ENCODE measurements around the gene PDXDC1.
"Not testable (repeated sequence)": the region's sequence is repeated elsewhere in the genome, so short reads cannot be mapped to it uniquely, and the experiment has no call there.

PDXDC1 gene

DNA sequence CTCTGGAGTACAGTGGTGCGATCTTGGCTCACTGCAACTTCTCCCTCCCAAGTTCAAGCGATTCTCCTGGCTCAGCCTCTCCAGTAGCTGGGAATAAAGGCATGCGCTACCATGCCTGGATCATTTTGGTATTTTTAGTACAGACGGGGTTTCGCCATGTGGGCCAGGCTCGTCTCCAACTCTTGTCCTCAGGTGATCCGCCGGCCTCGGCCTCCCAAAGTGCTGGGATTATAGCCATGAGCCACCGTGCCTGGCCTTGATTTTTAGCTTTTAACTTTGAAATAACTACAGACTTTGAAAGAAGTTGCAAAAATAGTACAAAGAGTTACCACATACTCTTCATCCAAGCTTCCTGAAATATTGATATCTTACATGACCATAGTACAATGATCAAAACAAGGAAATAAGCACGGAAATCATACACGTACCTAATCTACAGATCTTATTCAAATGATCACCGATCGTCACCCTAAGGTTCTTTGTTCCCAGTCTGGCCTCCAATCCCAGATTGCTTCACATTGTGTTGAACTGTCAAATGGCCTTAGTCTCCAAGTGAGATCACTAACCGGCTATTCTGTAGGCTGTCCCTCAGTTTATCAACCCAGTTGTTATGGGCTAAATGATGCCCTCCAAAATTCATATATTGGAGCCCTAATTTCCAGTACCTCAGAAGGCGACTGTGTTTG, 19.1 kb upstream of the PDXDC1 start:
- H3K27ac ChIP-seq (ENCODE audit: low read depth, low read length): no peak overlapping the region
- H3K4me1 ChIP-seq (ENCODE audit: control insufficient read depth in 1 of 2, insufficient read depth in 2 of 2, low read length in 2 of 2): peaks cover 13 to 24% of the 10 kb centered on the region in 2 donors
- no peak overlapping the region for H3K4me3 ChIP-seq (ENCODE audit: low read depth in 1 of 2, low read length in 2 of 2)
- no peak overlapping the region for H3K9ac ChIP-seq (ENCODE audit: low read depth in 1 of 2, low read length in 2 of 2)
- H3K9me3 ChIP-seq (ENCODE audit: control insufficient read depth in 1 of 2, low read length in 2 of 2): no peaks in the 10 kb centered on the region
- no peaks in the 10 kb centered on the region for H3K36me3 ChIP-seq (ENCODE audit: control insufficient read depth in 1 of 2, insufficient read depth in 2 of 2, low read length in 2 of 2)
- H3K27me3 ChIP-seq (ENCODE audit: control insufficient read depth in 1 of 2, insufficient read depth in 2 of 2, low read length in 2 of 2): no peaks in the 10 kb centered on the region

- Histone ChIP-seq H3K4me1 (ENCODE audit: control insufficient read depth in 1 of 2, insufficient read depth in 2 of 2, low read length in 2 of 2) (peaks cover 26 to 36% of the 10 kb centered on the region in 2 donors), H3K27me3 (ENCODE audit: control insufficient read depth in 1 of 2, insufficient read depth in 2 of 2, low read length in 2 of 2) (no peaks in the 10 kb centered on the region), H3K27ac (ENCODE audit: low read depth, low read length) (no peak overlapping the region), H3K36me3 (ENCODE audit: control insufficient read depth in 1 of 2, insufficient read depth in 2 of 2, low read length in 2 of 2) (no peaks in the 10 kb centered on the region), H3K9me3 (ENCODE audit: control insufficient read depth in 1 of 2, low read length in 2 of 2) (no peaks in the 10 kb centered on the region), H3K4me3 (ENCODE audit: low read depth in 1 of 2, low read length in 2 of 2) (peak overlapping the region in 1 of 2 donors; percentile 10), H3K9ac (ENCODE audit: low read depth in 1 of 2, low read length in 2 of 2) (no peak overlapping the region)
These were observed 17.1 kb upstream of the PDXDC1 start for GRCh38 chr16:14957576-14958322.

DNA sequence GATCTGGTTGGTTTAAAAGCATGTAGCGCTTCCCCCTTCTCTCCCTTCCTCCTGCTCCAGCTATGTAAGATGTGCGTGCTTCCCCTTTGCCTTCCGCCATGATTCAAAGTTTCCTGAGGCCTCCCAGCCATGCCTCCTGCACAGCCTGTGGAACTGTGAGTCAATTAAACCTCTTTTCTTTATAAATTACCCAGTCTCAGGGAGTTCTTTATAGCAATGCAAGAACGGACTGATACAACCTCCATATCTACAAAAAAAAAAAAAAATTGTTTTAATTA, 16.6 kb upstream of the PDXDC1 start:
- H3K27me3 ChIP-seq (ENCODE audit: control insufficient read depth in 1 of 2, insufficient read depth in 2 of 2, low read length in 2 of 2): no peaks in the 10 kb centered on the region
- no peak overlapping the region for H3K9ac ChIP-seq (ENCODE audit: low read depth in 1 of 2, low read length in 2 of 2)
- no peaks in the 10 kb centered on the region for H3K36me3 ChIP-seq (ENCODE audit: control insufficient read depth in 1 of 2, insufficient read depth in 2 of 2, low read length in 2 of 2)
- no peak overlapping the region for H3K4me3 ChIP-seq (ENCODE audit: low read depth in 1 of 2, low read length in 2 of 2)
- H3K9me3 ChIP-seq (ENCODE audit: control insufficient read depth in 1 of 2, low read length in 2 of 2): no peaks in the 10 kb centered on the region
- peaks cover 26 to 36% of the 10 kb centered on the region in 2 donors for H3K4me1 ChIP-seq (ENCODE audit: control insufficient read depth in 1 of 2, insufficient read depth in 2 of 2, low read length in 2 of 2)
- no peak overlapping the region for H3K27ac ChIP-seq (ENCODE audit: low read depth, low read length)

DNA sequence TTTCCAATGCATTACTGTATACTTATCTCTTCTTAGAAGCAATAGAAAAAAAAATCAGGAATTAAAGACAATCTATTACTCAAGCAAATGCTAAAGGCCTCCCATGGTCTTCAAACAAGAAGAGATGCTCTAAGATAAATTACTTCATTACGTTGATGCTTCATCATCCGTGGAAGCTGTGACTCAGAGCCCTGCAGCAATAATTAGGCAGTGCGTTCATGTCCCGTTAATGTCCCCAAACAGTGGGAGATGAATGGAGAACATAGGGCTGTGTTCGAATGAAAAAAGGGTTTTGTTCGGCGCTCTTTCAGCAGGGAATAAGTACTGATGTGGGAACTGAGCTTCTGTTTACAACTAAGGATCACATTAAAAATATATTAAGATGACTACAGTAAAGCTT, 15.9 kb upstream of the PDXDC1 start:
- no peaks in the 10 kb centered on the region for H3K9me3 ChIP-seq (ENCODE audit: control insufficient read depth in 1 of 2, low read length in 2 of 2)
- H3K27me3 ChIP-seq (ENCODE audit: control insufficient read depth in 1 of 2, insufficient read depth in 2 of 2, low read length in 2 of 2): no peaks in the 10 kb centered on the region
- H3K4me3 ChIP-seq (ENCODE audit: low read depth in 1 of 2, low read length in 2 of 2): no peak overlapping the region
- peaks cover 26 to 36% of the 10 kb centered on the region in 2 donors for H3K4me1 ChIP-seq (ENCODE audit: control insufficient read depth in 1 of 2, insufficient read depth in 2 of 2, low read length in 2 of 2)
- no peaks in the 10 kb centered on the region for H3K36me3 ChIP-seq (ENCODE audit: control insufficient read depth in 1 of 2, insufficient read depth in 2 of 2, low read length in 2 of 2)
- H3K27ac ChIP-seq (ENCODE audit: low read depth, low read length): no peak overlapping the region
- no peak overlapping the region for H3K9ac ChIP-seq (ENCODE audit: low read depth in 1 of 2, low read length in 2 of 2)

DNA sequence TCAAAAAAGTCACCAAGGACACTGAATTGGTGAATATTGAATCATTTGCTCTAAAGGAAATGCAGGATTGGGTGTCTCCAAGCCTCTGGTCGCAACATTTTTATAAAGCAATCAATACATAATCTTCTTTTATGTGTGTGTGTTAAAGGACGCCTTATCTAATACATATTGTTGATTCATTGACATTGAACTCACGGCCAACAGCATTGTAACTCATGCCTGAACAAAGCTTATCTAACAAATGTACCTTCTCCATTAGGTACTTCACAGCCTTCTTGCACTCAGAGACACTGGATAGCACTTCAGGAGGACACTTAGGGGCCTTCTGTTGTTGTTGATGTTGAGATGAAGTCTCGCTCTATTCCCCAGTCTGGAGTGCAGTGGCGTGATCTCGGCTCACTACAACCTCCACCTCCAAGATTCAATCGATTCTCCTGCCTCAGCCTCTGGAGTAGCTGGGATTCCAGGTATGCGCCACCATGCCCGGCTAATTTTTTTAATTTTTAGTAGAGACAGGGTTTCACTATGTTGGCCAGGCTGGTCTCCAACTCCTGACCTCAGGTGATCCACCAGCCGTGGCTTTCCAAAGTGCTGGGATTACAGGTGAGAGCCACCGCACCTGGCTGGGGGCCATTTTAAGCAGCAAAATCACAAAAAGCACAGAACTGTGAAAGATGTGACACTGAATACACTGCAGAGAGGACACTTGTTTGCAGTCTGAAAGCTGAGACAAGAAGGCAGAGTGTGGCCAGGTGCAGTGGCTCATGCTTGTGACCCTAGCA, 13.2 kb upstream of the PDXDC1 start:
- no peaks in the 10 kb centered on the region for H3K9me3 ChIP-seq (ENCODE audit: control insufficient read depth in 1 of 2, low read length in 2 of 2)
- no peak overlapping the region for H3K4me3 ChIP-seq (ENCODE audit: low read depth in 1 of 2, low read length in 2 of 2)
- no peaks in the 10 kb centered on the region for H3K36me3 ChIP-seq (ENCODE audit: control insufficient read depth in 1 of 2, insufficient read depth in 2 of 2, low read length in 2 of 2)
- H3K27me3 ChIP-seq (ENCODE audit: control insufficient read depth in 1 of 2, insufficient read depth in 2 of 2, low read length in 2 of 2): no peaks in the 10 kb centered on the region
- H3K4me1 ChIP-seq (ENCODE audit: control insufficient read depth in 1 of 2, insufficient read depth in 2 of 2, low read length in 2 of 2): peaks cover 21 to 27% of the 10 kb centered on the region in 2 donors
- H3K9ac ChIP-seq (ENCODE audit: low read depth in 1 of 2, low read length in 2 of 2): peak overlapping the region in 1 of 2 donors; percentile 3
- H3K27ac ChIP-seq (ENCODE audit: low read depth, low read length): no peak overlapping the region

- Histone ChIP-seq H3K4me1 (ENCODE audit: control insufficient read depth in 1 of 2, insufficient read depth in 2 of 2, low read length in 2 of 2) (peaks cover 12 to 13% of the 10 kb centered on the region in 2 donors), H3K36me3 (ENCODE audit: control insufficient read depth in 1 of 2, insufficient read depth in 2 of 2, low read length in 2 of 2) (no peaks in the 10 kb centered on the region), H3K9me3 (ENCODE audit: control insufficient read depth in 1 of 2, low read length in 2 of 2) (no peaks in the 10 kb centered on the region), H3K4me3 (ENCODE audit: low read depth in 1 of 2, low read length in 2 of 2) (no peak overlapping the region), H3K9ac (ENCODE audit: low read depth in 1 of 2, low read length in 2 of 2) (no peak overlapping the region), H3K27me3 (ENCODE audit: control insufficient read depth in 1 of 2, insufficient read depth in 2 of 2, low read length in 2 of 2) (no peaks in the 10 kb centered on the region), H3K27ac (ENCODE audit: low read depth, low read length) (no peak overlapping the region)
These were observed 11.3 kb upstream of the PDXDC1 start for GRCh38 chr16:14963281-14964173.

- Histone ChIP-seq H3K9me3 (ENCODE audit: control insufficient read depth in 1 of 2, low read length in 2 of 2) (no peaks in the 10 kb centered on the region), H3K4me3 (ENCODE audit: low read depth in 1 of 2, low read length in 2 of 2) (no peak overlapping the region), H3K27ac (ENCODE audit: low read depth, low read length) (no peak overlapping the region), H3K36me3 (ENCODE audit: control insufficient read depth in 1 of 2, insufficient read depth in 2 of 2, low read length in 2 of 2) (no peaks in the 10 kb centered on the region), H3K27me3 (ENCODE audit: control insufficient read depth in 1 of 2, insufficient read depth in 2 of 2, low read length in 2 of 2) (no peaks in the 10 kb centered on the region), H3K9ac (ENCODE audit: low read depth in 1 of 2, low read length in 2 of 2) (no peak overlapping the region), H3K4me1 (ENCODE audit: control insufficient read depth in 1 of 2, insufficient read depth in 2 of 2, low read length in 2 of 2) (peaks cover 12 to 13% of the 10 kb centered on the region in 2 donors)
These were observed 9.5 kb upstream of the PDXDC1 start for GRCh38 chr16:14965328-14965727.

GRCh38 chr16:14969795-14970194, 5.0 kb upstream of the PDXDC1 start:
- H3K36me3 ChIP-seq (ENCODE audit: control insufficient read depth in 1 of 2, insufficient read depth in 2 of 2, low read length in 2 of 2); H3K4me3 ChIP-seq (ENCODE audit: low read depth in 1 of 2, low read length in 2 of 2); H3K4me1 ChIP-seq (ENCODE audit: control insufficient read depth in 1 of 2, insufficient read depth in 2 of 2, low read length in 2 of 2); H3K27me3 ChIP-seq (ENCODE audit: control insufficient read depth in 1 of 2, insufficient read depth in 2 of 2, low read length in 2 of 2); H3K9ac ChIP-seq (ENCODE audit: low read depth in 1 of 2, low read length in 2 of 2); H3K27ac ChIP-seq (ENCODE audit: low read depth, low read length); H3K9me3 ChIP-seq (ENCODE audit: control insufficient read depth in 1 of 2, low read length in 2 of 2): not testable (repeated sequence)

- not testable (repeated sequence) for H3K36me3 ChIP-seq (ENCODE audit: control insufficient read depth in 1 of 2, insufficient read depth in 2 of 2, low read length in 2 of 2); H3K27me3 ChIP-seq (ENCODE audit: control insufficient read depth in 1 of 2, insufficient read depth in 2 of 2, low read length in 2 of 2); H3K4me3 ChIP-seq (ENCODE audit: low read depth in 1 of 2, low read length in 2 of 2); H3K9ac ChIP-seq (ENCODE audit: low read depth in 1 of 2, low read length in 2 of 2); H3K27ac ChIP-seq (ENCODE audit: low read depth, low read length); H3K9me3 ChIP-seq (ENCODE audit: control insufficient read depth in 1 of 2, low read length in 2 of 2); H3K4me1 ChIP-seq (ENCODE audit: control insufficient read depth in 1 of 2, insufficient read depth in 2 of 2, low read length in 2 of 2)
These were observed 3.1 kb upstream of the PDXDC1 start for GRCh38 chr16:14971621-14972228.
